Measurements from ENCODE around the gene PTCD2. TPM values are rescaled to one million over a fixed set of nuclear protein-coding genes. Genes with fewer than 3 reads are reported as not detected.
"Not testable (repeated sequence)": the region's sequence is repeated elsewhere in the genome, so short reads cannot be mapped to it uniquely, and the experiment has no call there.

Gene PTCD2
- total RNA-seq, 4 donors from 2014 or later, result 3.1 to 8.7 (median 5.7) TPM

- no peak for DNase-seq
- Histone ChIP-seq H3K27me3 (no peaks in the 10 kb centered on the region), H3K36me3 (peaks cover 3 to 49% (median 6%) of the 10 kb centered on the region in 3 donors), H3K4me1 (peaks cover 5 to 24% (median 8%) of the 10 kb centered on the region in 3 donors), H3K27ac (peak overlapping the region; percentile 74 to 99 (median 98)), H3K4me3 (peak overlapping the region in 2 of 4 donors; percentile 69 to 77), H3K9me3 (no peaks in the 10 kb centered on the region)
- no peak for TF ChIP-seq CTCF (IDR thresholded peaks at IDR 0.05)
- no peak for TF ChIP-seq POLR2A (IDR thresholded peaks at IDR 0.05)
- WGBS, 2 donors, result 70 to 77% methylated on average over 6 of the region's 6 CpGs
- intact Hi-C loops (cut with DNase I), result no loop called here
These were observed 11.4 kb upstream of the PTCD2 start for GRCh38 chr5:72308853-72309191.

GRCh38 chr5:72313141-72313540, 7.0 kb upstream of the PTCD2 start:
- intact Hi-C loops (cut with DNase I), result no loop called here
- peaks cover 3 to 60% (median 6%) of the 10 kb centered on the region in 3 donors for H3K36me3 ChIP-seq

GRCh38 chr5:72314571-72315172, 5.5 kb upstream of the PTCD2 start:
- Histone ChIP-seq H3K36me3 (peaks cover 3 to 52% (median 5%) of the 10 kb centered on the region in 3 donors), H3K9me3 (no peaks in the 10 kb centered on the region), H3K27ac (no peak overlapping the region), H3K27me3 (no peaks in the 10 kb centered on the region), H3K4me1 (peaks cover 0 to 38% (median 13%) of the 10 kb centered on the region in 3 donors), H3K4me3 (no peak overlapping the region)
- TF ChIP-seq CTCF (IDR thresholded peaks at IDR 0.05) (no peak), POLR2A (IDR thresholded peaks at IDR 0.05) (no peak)
- DNase-seq, result no peak
- intact Hi-C loops (cut with DNase I), result no loop called here
- 70 to 73% methylated on average over 3 of the region's 3 CpGs for WGBS, 2 donors

More at GRCh38 chr5:72313141-72313540, 7.0 kb upstream of the PTCD2 start:
- H3K27me3 ChIP-seq, result no peaks in the 10 kb centered on the region
- no peak for TF ChIP-seq CTCF (IDR thresholded peaks at IDR 0.05)
- TF ChIP-seq POLR2A (IDR thresholded peaks at IDR 0.05), result no peak
- H3K4me1 ChIP-seq, result peaks cover 4 to 31% (median 5%) of the 10 kb centered on the region in 3 donors
- H3K27ac ChIP-seq, result no peak overlapping the region
- H3K4me3 ChIP-seq, result no peak overlapping the region
- WGBS, 2 donors, result 84% methylated on average over 1 of the region's 1 CpG
- DNase-seq, result no peak
- H3K9me3 ChIP-seq, result no peaks in the 10 kb centered on the region

- H3K9me3 ChIP-seq; H3K27me3 ChIP-seq; intact Hi-C loops (cut with DNase I); DNase-seq: not testable (repeated sequence)
- WGBS, 2 donors, result 8 to 12% methylated on average over 14 to 27 of the region's 28 CpGs
- Histone ChIP-seq H3K27ac (peak overlapping the region; percentile 80 to 89 (median 87)), H3K4me1 (peaks cover 0 to 56% (median 20%) of the 10 kb centered on the region in 3 donors), H3K36me3 (peaks cover 0 to 30% (median 0%) of the 10 kb centered on the region in 3 donors), H3K4me3 (peak overlapping the region; percentile 74 to 96 (median 88))
These were observed 668 bp upstream of the PTCD2 start for GRCh38 chr5:72319435-72319975.

- Histone ChIP-seq H3K36me3 (peaks cover 0 to 56% (median 0%) of the 10 kb centered on the region in 3 donors), H3K4me3 (no peak overlapping the region), H3K27ac (no peak overlapping the region), H3K9me3 (no peaks in the 10 kb centered on the region), H3K27me3 (no peaks in the 10 kb centered on the region), H3K4me1 (peaks cover 0 to 55% (median 14%) of the 10 kb centered on the region in 3 donors)
- DNase-seq, result no peak
- 63 to 79% methylated on average over 5 of the region's 5 CpGs for WGBS, 2 donors
- TF ChIP-seq POLR2A (IDR thresholded peaks at IDR 0.05), result no peak
- no peak for TF ChIP-seq CTCF (IDR thresholded peaks at IDR 0.05)
- intact Hi-C loops (cut with DNase I), result no loop called here
These were observed 4.1 kb downstream of the PTCD2 start for GRCh38 chr5:72324189-72324825.

All from esophagus squamous epithelium (tissue), 5 donors.